ENCODE results near the gene ZG16B.

Gene ZG16B, protein sequence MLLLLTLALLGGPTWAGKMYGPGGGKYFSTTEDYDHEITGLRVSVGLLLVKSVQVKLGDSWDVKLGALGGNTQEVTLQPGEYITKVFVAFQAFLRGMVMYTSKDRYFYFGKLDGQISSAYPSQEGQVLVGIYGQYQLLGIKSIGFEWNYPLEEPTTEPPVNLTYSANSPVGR

GRCh38 chr16:2829501-2830354, at the start of gene ZG16B:
Gene ZG16B, plus strand, starts transcription at chr16:2830303. Its CDS starts 139 bp downstream, at chr16:2830442.
- no peak for DNase-seq

GRCh38 chr16:2782583-2783351, 47.3 kb upstream of the ZG16B start:
- no peak for DNase-seq

DNA sequence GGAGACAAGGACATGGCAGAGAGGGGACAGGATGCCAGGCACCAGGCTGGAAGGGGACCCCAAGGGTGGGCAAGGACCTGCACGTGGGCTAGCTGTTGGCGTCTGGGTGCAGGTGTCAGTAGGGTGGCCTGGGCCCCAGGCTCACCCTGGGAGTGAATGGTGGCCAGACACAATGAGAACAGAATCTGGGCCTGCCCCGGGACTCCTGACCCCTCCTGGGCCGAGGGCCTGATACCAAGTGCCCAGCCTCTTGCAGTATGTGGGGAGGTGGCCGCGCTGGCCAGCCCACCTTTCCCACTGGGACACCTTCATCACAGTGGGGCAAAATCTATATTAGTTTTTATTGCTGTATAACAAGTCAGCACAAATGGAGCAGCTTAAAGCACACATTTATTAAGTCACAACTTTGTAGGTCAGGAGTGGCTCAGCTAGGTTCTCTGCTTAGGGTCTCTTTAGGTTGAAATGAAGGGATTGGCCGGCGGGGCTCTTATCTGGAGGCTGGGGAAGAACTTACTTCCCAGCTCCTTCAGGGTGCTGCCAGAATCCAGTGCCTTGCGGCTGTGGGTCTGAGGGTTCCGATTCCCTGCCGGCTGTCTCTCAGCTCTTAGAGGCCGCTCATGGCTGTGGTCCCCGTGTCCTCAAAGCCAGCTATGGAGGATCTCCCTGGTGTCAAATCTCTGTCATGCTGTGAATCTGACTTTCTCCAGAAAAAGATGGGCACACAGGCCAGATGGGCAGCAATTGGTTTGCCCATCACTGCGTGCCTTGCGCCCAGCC, 46.3 kb upstream of the ZG16B start:
- DNase-seq, result no peak

DNA sequence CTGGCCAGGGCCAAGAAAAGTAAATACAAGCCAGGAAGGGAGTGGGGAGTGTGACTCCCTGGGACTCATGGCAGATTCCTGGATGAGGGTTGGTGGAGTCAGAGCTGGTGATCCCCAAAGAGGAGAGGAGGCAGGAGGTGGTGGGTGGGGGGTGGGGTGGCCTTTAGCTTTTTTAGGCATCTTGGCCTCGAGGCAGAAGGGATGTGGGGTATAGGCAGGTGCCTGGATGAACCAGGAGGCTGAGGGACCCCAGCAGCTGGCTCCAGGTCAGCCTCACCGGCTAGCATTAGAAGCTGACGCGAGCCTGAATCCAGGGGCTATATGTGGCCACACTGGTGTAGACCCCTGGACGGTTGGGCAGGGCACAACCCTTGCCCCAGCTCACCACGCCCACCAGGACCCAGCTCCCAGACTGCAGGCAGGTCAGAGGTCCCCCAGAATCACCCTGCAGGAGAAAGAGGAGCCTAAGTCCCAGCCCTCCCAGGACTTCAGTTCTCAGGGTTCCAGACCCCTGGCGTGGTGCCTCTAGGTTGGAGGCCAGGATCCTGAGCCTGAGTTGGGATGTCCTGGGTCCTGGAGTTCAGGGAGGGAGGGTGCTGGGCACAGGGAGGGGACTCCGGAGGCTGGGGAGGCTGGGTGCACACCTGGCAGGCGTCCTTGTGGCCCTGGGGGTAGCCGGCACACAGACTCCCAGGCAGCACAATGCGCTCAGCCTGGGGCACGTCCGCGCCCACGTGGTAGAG, 45.6 kb upstream of the ZG16B start:
- no peak for DNase-seq

DNA sequence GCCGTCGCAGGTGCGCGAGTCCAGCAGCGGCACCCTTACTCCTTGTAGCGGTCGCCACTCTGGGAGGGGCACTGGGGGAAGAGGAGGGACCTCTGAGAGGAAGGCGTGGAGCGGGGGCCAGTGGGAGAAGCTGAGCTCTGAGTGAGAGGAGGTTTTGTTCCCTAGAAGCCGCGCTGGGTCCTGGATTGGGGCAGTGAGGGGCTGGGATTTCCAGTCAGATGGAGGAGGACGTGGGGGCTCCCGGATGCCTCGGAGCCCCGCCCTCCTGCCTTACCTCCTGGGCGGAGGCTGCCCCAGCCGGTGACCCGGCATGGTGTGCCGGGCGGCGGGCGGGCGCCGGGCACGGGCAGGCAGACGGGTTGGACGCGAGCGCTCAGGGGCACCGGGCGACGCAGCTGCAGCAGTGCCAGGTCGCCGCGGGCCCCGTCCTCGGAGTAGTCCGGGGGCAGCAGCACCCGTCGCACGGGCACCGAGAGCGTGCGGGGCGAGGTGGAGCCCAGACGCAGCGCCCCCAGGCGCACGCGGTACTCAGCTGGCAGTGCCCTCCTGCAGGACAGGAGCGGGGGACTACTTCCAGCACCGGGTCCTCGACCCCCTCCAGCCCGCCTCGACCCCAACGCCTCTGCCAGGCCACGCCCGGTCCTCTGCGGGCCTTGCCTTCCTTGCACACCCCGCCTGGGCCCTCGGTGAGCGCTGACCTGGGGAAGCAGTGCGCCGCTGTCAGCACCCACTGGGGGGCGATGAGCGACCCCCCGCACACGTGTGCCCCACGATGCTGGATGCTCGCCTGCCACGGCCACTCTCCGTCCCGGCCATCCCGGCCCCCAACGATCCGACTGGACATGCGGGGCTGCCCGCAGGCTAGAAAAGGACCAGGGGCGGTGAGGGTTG, 44.8 kb upstream of the ZG16B start:
- peak; percentile 45 for DNase-seq

GRCh38 chr16:2786061-2786825, 43.9 kb upstream of the ZG16B start:
- no peak for DNase-seq

- DNase-seq, result no peak
Observed at GRCh38 chr16:2786826-2787151, 43.3 kb upstream of the ZG16B start.

DNA sequence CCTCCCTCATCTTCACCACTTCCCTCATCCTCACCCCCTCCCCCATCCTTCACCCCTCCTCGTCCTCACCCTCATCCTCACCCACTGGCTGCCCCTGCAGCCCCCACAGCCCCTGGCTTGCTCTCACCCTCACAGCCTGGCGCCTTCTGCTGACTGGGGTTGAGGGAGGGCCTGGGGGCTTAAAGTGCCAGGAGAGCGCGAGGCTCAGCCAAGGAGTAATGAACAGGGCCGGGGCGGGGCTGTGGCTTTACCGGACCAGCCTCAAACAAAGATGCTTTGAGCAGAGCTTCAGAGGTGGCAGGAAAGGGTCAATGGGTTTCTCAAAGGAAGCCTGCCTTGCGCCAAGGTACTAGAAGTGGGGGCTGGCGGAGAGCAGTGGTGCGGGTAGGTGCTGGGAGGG, 42.7 kb upstream of the ZG16B start, which contains the start of gene PRSS33:
Gene PRSS33 (minus strand): TSS at position 155 of the 400 bp plus-strand sequence. CDS start 1,013 bp downstream, outside the sequence.
- DNase-seq, result no peak

DNA sequence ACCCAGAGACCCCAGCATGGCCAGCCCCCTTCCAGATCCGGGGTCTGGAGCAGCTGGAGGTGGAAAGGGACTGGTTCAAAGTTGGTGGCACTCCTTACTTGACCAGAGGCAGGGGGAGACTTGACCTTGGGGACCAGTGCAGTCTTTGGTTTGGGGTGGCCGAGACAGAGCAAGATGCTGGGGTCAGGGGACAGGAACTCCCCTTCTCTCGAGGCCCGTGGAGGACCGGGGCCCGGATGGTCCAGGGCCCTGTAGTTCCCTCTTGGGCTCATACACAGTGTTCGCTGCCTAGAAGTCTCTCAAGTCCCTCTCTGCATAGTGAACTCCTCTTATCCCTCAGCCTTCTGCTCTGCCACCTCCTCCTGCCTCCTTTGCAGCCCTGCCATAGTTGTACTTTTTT, 42.1 kb upstream of the ZG16B start:
- no peak for DNase-seq

GRCh38 chr16:2790631-2791030, 39.5 kb upstream of the ZG16B start:
- DNase-seq, result no peak

DNA sequence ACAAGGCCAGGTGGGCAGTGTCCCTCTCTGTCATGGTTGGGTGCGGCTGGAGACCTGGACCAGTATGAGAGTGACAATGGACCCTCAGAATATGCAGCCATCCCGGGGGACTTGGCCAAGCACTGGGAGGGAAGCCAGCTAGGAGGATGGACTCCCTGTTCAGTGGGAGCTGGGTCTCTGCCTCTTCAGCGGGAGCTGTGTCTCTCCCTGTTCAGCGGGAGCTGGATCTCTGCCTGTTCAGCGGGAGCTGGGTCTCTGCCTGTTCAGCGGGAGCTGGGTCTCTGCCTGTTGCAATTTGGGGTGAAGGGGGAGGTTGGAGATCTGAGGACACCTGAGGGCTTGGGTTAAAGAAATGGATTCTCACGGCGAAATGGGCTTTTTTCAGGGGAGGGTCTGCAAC, 38.9 kb upstream of the ZG16B start:
- DNase-seq, result no peak

DNA sequence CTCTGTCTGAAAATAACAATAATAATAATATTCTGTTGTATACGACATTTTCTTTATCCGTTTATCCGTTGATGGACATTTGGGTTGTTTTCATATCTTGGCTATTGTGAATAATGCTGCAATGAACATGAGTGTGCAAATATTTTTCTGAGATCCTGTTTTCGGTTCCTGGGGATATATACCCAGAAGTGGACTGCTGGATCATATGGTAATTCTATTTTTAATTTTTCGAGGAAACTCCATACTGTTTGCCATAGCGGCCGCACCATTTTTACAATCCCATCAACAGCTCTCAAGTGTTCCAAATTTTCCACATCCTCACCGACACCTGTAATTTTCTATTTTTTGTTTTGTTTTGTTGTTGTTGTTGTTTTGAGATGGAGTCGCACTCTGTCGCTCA, 37.2 kb upstream of the ZG16B start:
- DNase-seq, result no peak

- DNase-seq, result no peak
Observed at GRCh38 chr16:2795395-2796143, 34.5 kb upstream of the ZG16B start.

DNA sequence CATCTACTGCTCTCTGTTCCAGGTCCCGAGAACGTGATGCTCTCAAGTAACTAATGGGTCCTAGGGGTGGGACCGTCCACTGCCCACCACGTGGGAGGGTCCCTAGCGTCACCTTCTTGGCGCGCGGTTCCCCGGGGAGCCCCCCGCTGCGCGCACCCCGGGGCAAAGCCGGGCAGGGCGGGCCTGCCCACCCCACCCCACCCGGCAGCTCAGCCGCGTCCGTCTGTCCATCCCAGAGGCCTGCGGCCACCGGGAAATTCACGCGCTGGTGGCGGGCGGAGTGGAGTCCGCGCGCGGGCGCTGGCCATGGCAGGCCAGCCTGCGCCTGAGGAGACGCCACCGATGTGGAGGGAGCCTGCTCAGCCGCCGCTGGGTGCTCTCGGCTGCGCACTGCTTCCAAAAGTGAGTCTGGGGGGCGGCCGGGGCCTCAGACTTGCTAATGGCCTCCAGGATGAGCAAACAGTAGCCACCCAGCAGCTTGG, 31.3 kb upstream of the ZG16B start:
- no peak for DNase-seq

DNA sequence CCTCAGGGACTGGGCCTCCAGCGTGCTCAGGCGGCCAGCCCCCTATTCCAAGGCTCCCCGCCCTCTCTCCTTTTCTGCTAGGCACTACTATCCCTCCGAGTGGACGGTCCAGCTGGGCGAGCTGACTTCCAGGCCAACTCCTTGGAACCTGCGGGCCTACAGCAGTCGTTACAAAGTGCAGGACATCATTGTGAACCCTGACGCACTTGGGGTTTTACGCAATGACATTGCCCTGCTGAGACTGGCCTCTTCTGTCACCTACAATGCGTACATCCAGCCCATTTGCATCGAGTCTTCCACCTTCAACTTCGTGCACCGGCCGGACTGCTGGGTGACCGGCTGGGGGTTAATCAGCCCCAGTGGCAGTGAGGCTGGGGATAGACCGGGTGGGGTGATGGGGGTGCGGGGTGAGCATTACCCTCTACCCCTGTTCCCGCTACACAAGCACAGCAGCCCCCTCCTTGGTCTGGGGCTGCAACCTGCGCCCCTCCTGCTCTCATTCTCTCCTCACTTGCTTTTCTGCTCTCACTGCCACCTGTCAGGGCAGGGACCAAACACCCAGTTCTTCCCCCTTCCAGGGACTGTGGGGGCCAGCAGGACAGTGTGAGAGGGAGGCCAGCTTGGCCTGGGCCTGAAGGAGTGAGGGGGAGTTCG, 30.8 kb upstream of the ZG16B start:
- no peak for DNase-seq

DNA sequence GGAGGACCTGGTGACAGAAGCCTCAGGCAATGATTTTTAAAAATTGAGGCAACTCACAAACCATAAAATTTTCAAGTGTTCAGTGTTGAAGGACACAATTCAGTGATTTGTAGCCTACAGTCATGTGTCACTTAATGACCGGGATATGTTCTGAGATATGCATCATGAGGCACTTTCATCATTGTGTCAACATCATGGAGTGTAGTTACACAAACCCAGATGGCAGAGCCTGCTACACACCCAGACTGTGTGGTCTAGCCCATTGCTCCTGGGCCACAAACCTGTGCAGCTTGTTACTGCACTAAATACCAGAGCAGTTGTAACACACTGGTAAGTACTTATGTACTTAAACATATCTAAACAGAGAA, 30.3 kb upstream of the ZG16B start:
- DNase-seq, result no peak

GRCh38 chr16:2803545-2804195, 26.4 kb upstream of the ZG16B start:
- no peak for DNase-seq

GRCh38 chr16:2804728-2805127, 25.4 kb upstream of the ZG16B start:
- DNase-seq, result no peak

All from COR-L47 (cell line).